ENCODE measurements around the gene PTTG1IP.

The PTTG1IP gene

GRCh38 chr21:44895859-44896258 is 22.4 kb upstream of the PTTG1IP start:
- DNase-seq (ENCODE audit: low spot score) = no peak

- DNase-seq (ENCODE audit: low spot score) = no peak
Measured at GRCh38 chr21:44894687-44895302, 21.3 kb upstream of the PTTG1IP start.

- no peak for DNase-seq (ENCODE audit: low spot score)
Measured at GRCh38 chr21:44893948-44894656, 20.6 kb upstream of the PTTG1IP start.

GRCh38 chr21:44893278-44893556 is 19.7 kb upstream of the PTTG1IP start:
- no peak for DNase-seq (ENCODE audit: low spot score)

GRCh38 chr21:44892536-44893277 is 19.2 kb upstream of the PTTG1IP start:
- DNase-seq (ENCODE audit: low spot score) = peak; percentile 77

- no peak for DNase-seq (ENCODE audit: low spot score)
Measured at GRCh38 chr21:44892095-44892494, 18.6 kb upstream of the PTTG1IP start.

GRCh38 chr21:44891631-44892031 is 18.1 kb upstream of the PTTG1IP start:
- no peak for DNase-seq (ENCODE audit: low spot score)

GRCh38 chr21:44890961-44891541 is 17.6 kb upstream of the PTTG1IP start:
- no peak for DNase-seq (ENCODE audit: low spot score)

- no peak for DNase-seq (ENCODE audit: low spot score)
Measured at GRCh38 chr21:44890338-44890931, 16.9 kb upstream of the PTTG1IP start.

- no peak for DNase-seq (ENCODE audit: low spot score)
Measured at GRCh38 chr21:44889625-44890337, 16.3 kb upstream of the PTTG1IP start.

- no peak for DNase-seq (ENCODE audit: low spot score)
Measured at GRCh38 chr21:44888581-44889550, 15.4 kb upstream of the PTTG1IP start.

GRCh38 chr21:44887807-44888580 is 14.5 kb upstream of the PTTG1IP start:
- DNase-seq (ENCODE audit: low spot score) = no peak

GRCh38 chr21:44887126-44887806 is 13.8 kb upstream of the PTTG1IP start:
- DNase-seq (ENCODE audit: low spot score) = no peak

GRCh38 chr21:44886113-44887075 is 12.9 kb upstream of the PTTG1IP start:
- no peak for DNase-seq (ENCODE audit: low spot score)

GRCh38 chr21:44885615-44886014 is 12.1 kb upstream of the PTTG1IP start:
- DNase-seq (ENCODE audit: low spot score) = no peak

- no peak for DNase-seq (ENCODE audit: low spot score)
Measured at GRCh38 chr21:44884097-44884496, 10.6 kb upstream of the PTTG1IP start.

- no peak for DNase-seq (ENCODE audit: low spot score)
Measured at GRCh38 chr21:44883250-44883649, 9.8 kb upstream of the PTTG1IP start.

- no peak for DNase-seq (ENCODE audit: low spot score)
Measured at GRCh38 chr21:44881198-44881872, 7.8 kb upstream of the PTTG1IP start.
